ENCODE data around the gene MS4A4E. TPM values are rescaled to one million over a fixed set of nuclear protein-coding genes. Genes with fewer than 3 reads are reported as not detected.
"Not testable (repeated sequence)": the region's sequence is repeated elsewhere in the genome, so short reads cannot be mapped to it uniquely, and the experiment has no call there.

The MS4A4E gene
- total RNA-seq, 1 experiment from 2014 or later, result not detected

GRCh38 chr11:60241786-60242185 is 1.2 kb downstream of the MS4A4E start:
- Histone ChIP-seq H3K4me3 (no peak overlapping the region), H3K27me3 (peaks cover 2% of the 10 kb centered on the region; the same call in 1 of the 2 replicates), H3K36me3 (no peaks in the 10 kb centered on the region), H3K9me3 (no peaks in the 10 kb centered on the region)
- no peak for DNase-seq

- Histone ChIP-seq H3K36me3 (no peaks in the 10 kb centered on the region), H3K9me3 (no peaks in the 10 kb centered on the region), H3K4me3 (no peak overlapping the region), H3K27me3 (peaks cover 2% of the 10 kb centered on the region; the same call in 1 of the 2 replicates)
- no peak for DNase-seq
These were observed 2.3 kb downstream of the MS4A4E start for GRCh38 chr11:60240662-60241061.

- Histone ChIP-seq H3K9me3 (no peaks in the 10 kb centered on the region), H3K27me3 (peaks cover 2% of the 10 kb centered on the region; the same call in 1 of the 2 replicates), H3K4me3 (no peak overlapping the region), H3K36me3 (no peaks in the 10 kb centered on the region)
- DNase-seq, result no peak
These were observed 7.6 kb downstream of the MS4A4E start for GRCh38 chr11:60235321-60235720.

GRCh38 chr11:60230681-60231080 is 12.3 kb downstream of the MS4A4E start:
- H3K4me3 ChIP-seq, result no peak overlapping the region
- H3K9me3 ChIP-seq, result no peaks in the 10 kb centered on the region
- H3K27me3 ChIP-seq, result 0 out of 2 replicates have a peak, but pooled peaks cover 2% of the 10 kb centered on the region
- H3K36me3 ChIP-seq, result no peaks in the 10 kb centered on the region
- no peak for DNase-seq

GRCh38 chr11:60222141-60222540 is 20.8 kb downstream of the MS4A4E start:
- H3K9me3 ChIP-seq, result no peaks in the 10 kb centered on the region
- DNase-seq, result no peak
- no peaks in the 10 kb centered on the region for H3K27me3 ChIP-seq
- H3K36me3 ChIP-seq, result no peaks in the 10 kb centered on the region
- H3K4me3 ChIP-seq, result no peak overlapping the region

GRCh38 chr11:60221692-60222091 is 21.2 kb downstream of the MS4A4E start:
- Histone ChIP-seq H3K4me3 (no peak overlapping the region), H3K9me3 (no peaks in the 10 kb centered on the region), H3K36me3 (no peaks in the 10 kb centered on the region), H3K27me3 (no peaks in the 10 kb centered on the region)
- DNase-seq, result no peak

- Histone ChIP-seq H3K27me3 (no peaks in the 10 kb centered on the region), H3K36me3 (no peaks in the 10 kb centered on the region), H3K9me3 (no peaks in the 10 kb centered on the region), H3K4me3 (no peak overlapping the region)
- DNase-seq, result no peak
These were observed 21.8 kb downstream of the MS4A4E start for GRCh38 chr11:60221181-60221580.

GRCh38 chr11:60214386-60214785 is 28.6 kb downstream of the MS4A4E start:
- no peak for DNase-seq
- H3K36me3 ChIP-seq, result no peaks in the 10 kb centered on the region
- H3K9me3 ChIP-seq, result no peaks in the 10 kb centered on the region
- no peaks in the 10 kb centered on the region; the same call in 1 of the 2 replicates for H3K27me3 ChIP-seq
- no peak overlapping the region for H3K4me3 ChIP-seq

- no peak overlapping the region for H3K4me3 ChIP-seq
- H3K9me3 ChIP-seq, result no peaks in the 10 kb centered on the region
- no peaks in the 10 kb centered on the region; the same call in 1 of the 2 replicates for H3K27me3 ChIP-seq
- no peaks in the 10 kb centered on the region for H3K36me3 ChIP-seq
- no peak for DNase-seq
These were observed 31.7 kb downstream of the MS4A4E start for GRCh38 chr11:60211206-60211605.

- Histone ChIP-seq H3K4me3 (no peak overlapping the region), H3K27me3 (no peaks in the 10 kb centered on the region; the same call in 1 of the 2 replicates), H3K9me3 (no peaks in the 10 kb centered on the region), H3K36me3 (no peaks in the 10 kb centered on the region)
- DNase-seq, result no peak
These were observed 33.0 kb downstream of the MS4A4E start for GRCh38 chr11:60209977-60210376.

- H3K4me3 ChIP-seq, result no peak overlapping the region
- no peaks in the 10 kb centered on the region; the same call in 1 of the 2 replicates for H3K27me3 ChIP-seq
- H3K9me3 ChIP-seq, result no peaks in the 10 kb centered on the region
- no peak for DNase-seq
- no peaks in the 10 kb centered on the region for H3K36me3 ChIP-seq
These were observed 34.0 kb downstream of the MS4A4E start for GRCh38 chr11:60208951-60209350.

GRCh38 chr11:60208146-60208895 is 34.6 kb downstream of the MS4A4E start:
- Histone ChIP-seq H3K27me3 (no peaks in the 10 kb centered on the region; the same call in 1 of the 2 replicates), H3K4me3 (no peak overlapping the region), H3K36me3 (no peaks in the 10 kb centered on the region), H3K9me3 (no peaks in the 10 kb centered on the region)
- no peak for DNase-seq

- H3K4me3 ChIP-seq, result no peak overlapping the region
- H3K36me3 ChIP-seq, result no peaks in the 10 kb centered on the region
- H3K27me3 ChIP-seq, result no peaks in the 10 kb centered on the region
- no peak for DNase-seq
- no peaks in the 10 kb centered on the region for H3K9me3 ChIP-seq
These were observed 36.3 kb downstream of the MS4A4E start for GRCh38 chr11:60206616-60207015.

GRCh38 chr11:60204922-60205321 is 38.0 kb downstream of the MS4A4E start:
- no peaks in the 10 kb centered on the region for H3K9me3 ChIP-seq

GRCh38 chr11:60201334-60201733 is 41.6 kb downstream of the MS4A4E start:
- not testable (repeated sequence) for DNase-seq, H3K27me3 ChIP-seq, H3K36me3 ChIP-seq, H3K9me3 ChIP-seq, H3K4me3 ChIP-seq

More at GRCh38 chr11:60204922-60205321, 38.0 kb downstream of the MS4A4E start:
- Histone ChIP-seq H3K4me3 (no peak overlapping the region), H3K27me3 (no peaks in the 10 kb centered on the region), H3K36me3 (no peaks in the 10 kb centered on the region)
- no peak for DNase-seq

GRCh38 chr11:60197442-60197841 is 45.5 kb downstream of the MS4A4E start:
- no peak for DNase-seq
- no peaks in the 10 kb centered on the region for H3K27me3 ChIP-seq
- no peaks in the 10 kb centered on the region for H3K36me3 ChIP-seq
- H3K4me3 ChIP-seq, result no peak overlapping the region
- no peaks in the 10 kb centered on the region for H3K9me3 ChIP-seq

- DNase-seq, result no peak
- no peak overlapping the region for H3K4me3 ChIP-seq
- no peaks in the 10 kb centered on the region for H3K27me3 ChIP-seq
- H3K9me3 ChIP-seq, result no peaks in the 10 kb centered on the region
- H3K36me3 ChIP-seq, result no peaks in the 10 kb centered on the region
These were observed 47.0 kb downstream of the MS4A4E start for GRCh38 chr11:60195923-60196368.

GRCh38 chr11:60194511-60194910 is 48.4 kb downstream of the MS4A4E start:
- no peak overlapping the region for H3K4me3 ChIP-seq
- no peaks in the 10 kb centered on the region for H3K36me3 ChIP-seq
- no peaks in the 10 kb centered on the region for H3K27me3 ChIP-seq
- H3K9me3 ChIP-seq, result no peaks in the 10 kb centered on the region
- no peak for DNase-seq
